HG02623 (cell line): ENCODE data around the gene MED13L.

Source experiments
- ATAC-seq: cut with Tn5 transposase; IDR thresholded peaks from one replicate; pipeline ENCODE4 v1.9.1; 2021; ENCODE audit warnings: moderate library complexity; ENCODE audit not compliant: unreplicated experiment

Gene MED13L

GRCh38 chr12:116159593-116160200, 117.8 kb downstream of the MED13L start:
- ATAC-seq, result no peak

GRCh38 chr12:116159175-116159574, 118.3 kb downstream of the MED13L start:
- no peak for ATAC-seq

- ATAC-seq, result no peak
These were observed 119.6 kb downstream of the MED13L start for GRCh38 chr12:116157845-116158267.

- ATAC-seq, result no peak
These were observed 120.9 kb downstream of the MED13L start for GRCh38 chr12:116156614-116157013.

GRCh38 chr12:116155383-116155782, 122.1 kb downstream of the MED13L start:
- ATAC-seq, result no peak

GRCh38 chr12:116153983-116154382, 123.5 kb downstream of the MED13L start:
- ATAC-seq, result no peak

- no peak for ATAC-seq
These were observed 124.4 kb downstream of the MED13L start for GRCh38 chr12:116153113-116153512.

GRCh38 chr12:116152268-116152667, 125.2 kb downstream of the MED13L start:
- no peak for ATAC-seq

- no peak for ATAC-seq
These were observed 127.0 kb downstream of the MED13L start for GRCh38 chr12:116150452-116150851.

GRCh38 chr12:116150001-116150400, 127.5 kb downstream of the MED13L start:
- ATAC-seq, result no peak

GRCh38 chr12:116148844-116149243, 128.6 kb downstream of the MED13L start:
- no peak for ATAC-seq

- no peak for ATAC-seq
These were observed 131.1 kb downstream of the MED13L start for GRCh38 chr12:116146386-116146785.

GRCh38 chr12:116145451-116145850, 132.0 kb downstream of the MED13L start:
- ATAC-seq, result no peak

GRCh38 chr12:116144384-116144783, 133.1 kb downstream of the MED13L start:
- ATAC-seq, result no peak

- ATAC-seq, result no peak
These were observed 133.6 kb downstream of the MED13L start for GRCh38 chr12:116143909-116144308.

- no peak for ATAC-seq
These were observed 134.3 kb downstream of the MED13L start for GRCh38 chr12:116142936-116143898.

GRCh38 chr12:116141833-116142162, 135.7 kb downstream of the MED13L start:
- no peak for ATAC-seq

- no peak for ATAC-seq
These were observed 136.2 kb downstream of the MED13L start for GRCh38 chr12:116141110-116141832.

- no peak for ATAC-seq
These were observed 137.0 kb downstream of the MED13L start for GRCh38 chr12:116140529-116140928.

GRCh38 chr12:116138781-116139180, 138.7 kb downstream of the MED13L start:
- ATAC-seq, result no peak

GRCh38 chr12:116138364-116138763, 139.1 kb downstream of the MED13L start:
- no peak for ATAC-seq

GRCh38 chr12:116137318-116137717, 140.2 kb downstream of the MED13L start:
- no peak for ATAC-seq
